Astrocyte of the cerebellum (primary cell): ENCODE results near the gene ZNF606.

Source experiments
- DNase-seq: peaks from one replicate; pipeline ENCODE4 v3.0.0-alpha.2; 2011; ENCODE audit warnings: low read depth
- H3K4me3 ChIP-seq: 2 replicates; pipeline ENCODE4 v1.5.1; 2011; ENCODE audit warnings: mild to moderate bottlenecking, low read depth, low read length, moderate library complexity
- in situ Hi-C: cut with HindIII; loops from 2 replicates; pipeline ENCODE4 v1.10.0; 2017; ENCODE audit warnings: low sequenced_read_pairs
- TF ChIP-seq, protein P1 (sequence below): IDR thresholded peaks from 2 replicates; pipeline ENCODE4 v1.5.1; 2012; ENCODE audit warnings: low read length, low read depth, moderate library complexity, mild to moderate bottlenecking; ENCODE audit errors: missing control alignments

The ZNF606 gene

DNA sequence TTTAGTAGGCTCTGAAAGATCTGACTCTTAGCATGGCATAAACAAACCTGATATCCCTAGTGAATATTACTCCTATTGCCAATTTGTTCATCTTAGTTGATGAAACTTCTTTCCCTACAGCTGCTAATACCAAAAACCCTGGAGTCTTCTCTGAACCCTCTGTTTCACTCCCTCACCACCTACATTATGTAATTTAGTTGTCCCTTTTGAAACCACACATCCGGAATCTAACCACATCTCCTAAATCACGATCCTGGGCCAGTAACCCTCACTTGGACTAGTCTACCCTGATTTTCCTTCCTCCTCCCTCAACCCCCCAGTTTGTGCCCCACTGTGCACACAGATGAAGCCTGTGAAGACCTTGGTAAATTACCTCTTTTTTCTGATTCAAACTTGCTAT, 56.3 kb downstream of the ZNF606 start:
- in situ Hi-C loops: no loop called here
- H3K4me3 ChIP-seq: peak overlapping the region; percentile 93

DNA sequence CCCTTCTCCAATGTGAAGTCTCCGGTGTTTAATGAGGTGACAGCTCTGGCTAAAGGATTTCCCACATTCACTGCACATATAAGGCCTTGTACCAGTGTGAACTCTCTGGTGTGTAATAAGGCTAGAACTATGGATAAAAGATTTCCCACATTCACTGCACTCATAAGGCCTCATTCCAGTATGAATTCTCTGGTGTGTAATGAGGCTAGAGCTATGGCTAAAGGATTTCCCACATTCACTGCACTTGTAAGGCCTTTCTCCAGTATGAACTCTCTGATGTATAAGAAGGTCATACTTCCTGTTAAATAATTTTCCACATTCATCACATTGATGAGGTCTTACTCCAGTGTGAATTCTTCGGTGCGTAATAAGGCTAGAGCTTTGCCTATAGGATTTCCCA, 61.0 kb downstream of the ZNF606 start:
- in situ Hi-C loops: no loop called here
- TF ChIP-seq, protein P1, sequence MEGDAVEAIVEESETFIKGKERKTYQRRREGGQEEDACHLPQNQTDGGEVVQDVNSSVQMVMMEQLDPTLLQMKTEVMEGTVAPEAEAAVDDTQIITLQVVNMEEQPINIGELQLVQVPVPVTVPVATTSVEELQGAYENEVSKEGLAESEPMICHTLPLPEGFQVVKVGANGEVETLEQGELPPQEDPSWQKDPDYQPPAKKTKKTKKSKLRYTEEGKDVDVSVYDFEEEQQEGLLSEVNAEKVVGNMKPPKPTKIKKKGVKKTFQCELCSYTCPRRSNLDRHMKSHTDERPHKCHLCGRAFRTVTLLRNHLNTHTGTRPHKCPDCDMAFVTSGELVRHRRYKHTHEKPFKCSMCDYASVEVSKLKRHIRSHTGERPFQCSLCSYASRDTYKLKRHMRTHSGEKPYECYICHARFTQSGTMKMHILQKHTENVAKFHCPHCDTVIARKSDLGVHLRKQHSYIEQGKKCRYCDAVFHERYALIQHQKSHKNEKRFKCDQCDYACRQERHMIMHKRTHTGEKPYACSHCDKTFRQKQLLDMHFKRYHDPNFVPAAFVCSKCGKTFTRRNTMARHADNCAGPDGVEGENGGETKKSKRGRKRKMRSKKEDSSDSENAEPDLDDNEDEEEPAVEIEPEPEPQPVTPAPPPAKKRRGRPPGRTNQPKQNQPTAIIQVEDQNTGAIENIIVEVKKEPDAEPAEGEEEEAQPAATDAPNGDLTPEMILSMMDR: no peak
- no peak overlapping the region for H3K4me3 ChIP-seq
- DNase-seq: no peak

More for the DNA sequence above, 56.3 kb downstream of the ZNF606 start:
- TF ChIP-seq, protein P1: no peak
- DNase-seq: no peak

DNA sequence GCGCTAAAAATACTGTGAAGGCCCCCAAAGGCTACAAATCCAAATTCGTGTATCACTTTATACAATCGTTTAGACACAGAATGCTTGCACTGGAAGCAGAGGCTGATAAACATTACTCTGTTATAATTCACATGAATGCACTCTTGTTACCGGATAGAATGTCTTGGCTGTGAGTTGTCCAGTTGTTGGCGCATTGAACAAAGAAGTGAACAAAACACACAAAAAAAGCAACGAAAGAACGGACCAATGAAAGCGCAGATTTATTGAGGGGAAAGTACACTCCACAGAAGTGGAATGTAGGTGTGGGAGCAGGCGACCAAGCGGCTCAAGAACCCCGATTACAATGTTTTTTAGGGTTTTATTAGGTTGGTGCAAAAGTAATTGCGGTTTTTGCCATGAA, 66.9 kb downstream of the ZNF606 start:
- DNase-seq: no peak
- TF ChIP-seq, protein P1: no peak
- in situ Hi-C loops: no loop called here
- H3K4me3 ChIP-seq: no peak overlapping the region

DNA sequence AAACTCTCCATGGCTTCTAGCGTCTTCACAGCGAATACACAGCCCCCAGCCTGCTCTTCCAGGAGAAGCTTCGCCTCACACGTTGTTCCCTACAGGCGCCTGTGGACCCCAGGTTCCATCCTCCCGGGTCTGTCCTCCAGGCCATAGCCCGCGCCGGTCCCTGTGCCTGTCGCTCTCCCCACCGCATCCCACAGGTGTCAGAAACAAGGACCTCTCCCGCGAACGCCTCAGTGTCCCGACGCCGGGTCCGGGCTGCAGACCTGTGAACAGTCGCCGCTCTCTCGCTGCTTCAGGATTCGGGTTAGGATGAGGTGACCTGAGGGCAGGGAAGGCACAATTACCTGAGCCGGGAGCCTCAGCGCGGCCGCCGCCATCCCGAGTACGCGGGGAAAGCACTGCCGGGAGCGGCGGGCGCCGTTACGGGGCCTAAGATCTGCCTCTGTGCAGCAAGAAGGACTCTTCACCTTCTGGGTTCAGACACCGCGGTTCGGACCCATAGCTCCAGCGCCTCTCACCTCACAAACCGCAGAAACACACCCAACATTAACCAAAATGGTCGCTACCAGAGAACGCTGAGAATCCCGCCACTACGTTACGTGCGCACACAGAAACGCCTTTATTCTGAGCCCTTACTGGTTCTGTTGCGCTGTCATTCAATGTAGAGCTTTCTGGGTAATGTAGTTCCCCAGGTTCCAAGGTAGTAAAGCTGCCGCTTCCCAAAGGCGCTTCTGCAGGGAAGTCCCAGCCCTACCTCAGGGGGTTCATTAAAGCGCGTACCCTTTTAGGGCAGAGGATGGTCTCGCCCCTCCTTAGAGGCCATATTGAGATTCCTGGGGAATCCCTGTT, 67.6 kb downstream of the ZNF606 start, which contains the start of gene ZNF418:
TSS of gene ZNF418 (minus strand) at position 583 of the 846 bp plus-strand sequence. CDS start 1,580 bp downstream, outside the sequence.
- in situ Hi-C loops: no loop called here
- DNase-seq: peak; percentile 71
- TF ChIP-seq, protein P1: no peak

DNA sequence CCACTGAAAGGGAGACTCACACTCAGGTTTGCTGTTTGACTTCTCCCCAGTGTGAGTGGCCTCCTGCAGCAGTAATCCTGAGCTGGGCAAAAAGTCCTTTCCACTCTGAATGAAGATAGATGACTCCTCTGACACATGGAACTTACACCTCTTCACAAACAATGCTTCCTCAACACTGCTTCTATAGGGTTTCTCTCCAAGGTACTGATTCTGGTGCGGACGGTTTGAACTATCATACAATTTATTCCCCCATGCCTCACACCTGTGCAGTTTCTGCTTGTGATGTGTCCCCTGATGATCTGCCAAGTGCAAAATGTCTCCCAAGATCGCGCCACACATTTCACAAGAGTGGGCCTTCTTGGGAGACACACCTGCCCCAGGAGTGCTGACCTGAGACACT, 75.0 kb downstream of the ZNF606 start:
- in situ Hi-C loops: no loop called here
- H3K4me3 ChIP-seq: no peak overlapping the region
- TF ChIP-seq, protein P1: no peak
- no peak for DNase-seq

More for the DNA sequence above, 67.6 kb downstream of the ZNF606 start, which contains the start of gene ZNF418:
- peak within 1 kb of the TSS; percentile 86 for H3K4me3 ChIP-seq
